ENCODE data around the gene LIMD2. TPM values are rescaled to one million over a fixed set of nuclear protein-coding genes. Genes with fewer than 3 reads are reported as not detected.

The LIMD2 gene
- total RNA-seq, 1 donor from 2014 or later, result 13.8 TPM

- DNase-seq (ENCODE audit: low spot score), result no peak
Observed at GRCh38 chr17:63681530-63681929, 18.4 kb downstream of the LIMD2 start.

- no peak for DNase-seq (ENCODE audit: low spot score)
Observed at GRCh38 chr17:63680700-63681099, 19.2 kb downstream of the LIMD2 start.

GRCh38 chr17:63679214-63679613, 20.7 kb downstream of the LIMD2 start:
- DNase-seq (ENCODE audit: low spot score), result no peak

- no peak for DNase-seq (ENCODE audit: low spot score)
Observed at GRCh38 chr17:63676584-63676983, 23.3 kb downstream of the LIMD2 start.

GRCh38 chr17:63675607-63676546, 24.0 kb downstream of the LIMD2 start:
- DNase-seq (ENCODE audit: low spot score), result peak; percentile 88

- DNase-seq (ENCODE audit: low spot score), result no peak
Observed at GRCh38 chr17:63675231-63675606, 24.7 kb downstream of the LIMD2 start.

- DNase-seq (ENCODE audit: low spot score), result no peak
Observed at GRCh38 chr17:63672856-63673255, 27.1 kb downstream of the LIMD2 start.

- DNase-seq (ENCODE audit: low spot score), result no peak
Observed at GRCh38 chr17:63665527-63666214, 34.3 kb downstream of the LIMD2 start.

GRCh38 chr17:63659850-63660249, 40.1 kb downstream of the LIMD2 start:
- no peak for DNase-seq (ENCODE audit: low spot score)

GRCh38 chr17:63658366-63658765, 41.6 kb downstream of the LIMD2 start:
- no peak for DNase-seq (ENCODE audit: low spot score)

GRCh38 chr17:63657786-63658185, 42.1 kb downstream of the LIMD2 start:
- no peak for DNase-seq (ENCODE audit: low spot score)

- DNase-seq (ENCODE audit: low spot score), result no peak
Observed at GRCh38 chr17:63653050-63653449, 46.9 kb downstream of the LIMD2 start.

GRCh38 chr17:63652106-63652505, 47.8 kb downstream of the LIMD2 start:
- DNase-seq (ENCODE audit: low spot score), result no peak

GRCh38 chr17:63649813-63650212, 50.1 kb downstream of the LIMD2 start:
- DNase-seq (ENCODE audit: low spot score), result no peak

GRCh38 chr17:63647936-63648335, 52.0 kb downstream of the LIMD2 start:
- DNase-seq (ENCODE audit: low spot score), result no peak

GRCh38 chr17:63647065-63647725, 52.7 kb downstream of the LIMD2 start:
- DNase-seq (ENCODE audit: low spot score), result no peak

GRCh38 chr17:63646488-63646806, 53.5 kb downstream of the LIMD2 start:
- no peak for DNase-seq (ENCODE audit: low spot score)

Other genes with a start within 250 kb of the LIMD2 start
- gene ACE, start 223.1 kb downstream of the LIMD2 start, total RNA-seq, result 7.5 TPM
- gene KCNH6, start 176.8 kb downstream of the LIMD2 start, total RNA-seq, result not detected
- 79.6 TPM for gene DCAF7, start 149.6 kb downstream of the LIMD2 start, total RNA-seq
- 17.5 TPM for gene TACO1, start 99.2 kb downstream of the LIMD2 start, total RNA-seq
- gene MAP3K3, start 77.7 kb downstream of the LIMD2 start, total RNA-seq, result 32.3 TPM
- 58.6 TPM for gene STRADA, start 41.7 kb upstream of the LIMD2 start, total RNA-seq
- gene CCDC47, start 73.5 kb upstream of the LIMD2 start, total RNA-seq, result 94.9 TPM
- 185 TPM for gene DDX42, start 74.0 kb upstream of the LIMD2 start, total RNA-seq
- gene PSMC5, start 127.3 kb upstream of the LIMD2 start, total RNA-seq, result 121 TPM
- gene FTSJ3, start 127.5 kb upstream of the LIMD2 start, total RNA-seq, result 56.7 TPM
- gene SMARCD2, start 142.6 kb upstream of the LIMD2 start, total RNA-seq, result 90.6 TPM
- not detected for gene CSH2, start 173.6 kb upstream of the LIMD2 start, total RNA-seq
- not detected for gene GH2, start 181.8 kb upstream of the LIMD2 start, total RNA-seq
- gene CSH1, start 196.4 kb upstream of the LIMD2 start, total RNA-seq, result not detected
- not detected for gene CSHL1, start 211.1 kb upstream of the LIMD2 start, total RNA-seq
- gene GH1, start 218.7 kb upstream of the LIMD2 start, total RNA-seq, result not detected
- 12.5 TPM for gene CD79B, start 232.2 kb upstream of the LIMD2 start, total RNA-seq